Naive thymus-derived CD4-positive, alpha-beta T cell (primary cell): Measurements from ENCODE around the gene CAMTA1. TPM values are rescaled to one million over a fixed set of nuclear protein-coding genes. Genes with fewer than 3 reads are reported as not detected.

Experiments used
- ATAC-seq: fragments of 150-1000 bp; cut with Tn5 transposase; 2 replicates; pipeline ENCODE4 v1.10.0; 2021; ENCODE audit warnings: mild to moderate bottlenecking, moderate library complexity
- CTCF ChIA-PET: fragments of 350-600 bp; sonication (Branson Sonifier 250); formaldehyde crosslinking; loops from one replicate; lab custom pipeline; 2021; ENCODE audit warnings: antibody characterized with exemption; lab: Charles Lee
- POLR2A ChIA-PET: fragments of 350-600 bp; sonication (Branson Sonifier 250); formaldehyde crosslinking; loops from one replicate; lab custom pipeline; 2021; ENCODE audit warnings: antibody characterized with exemption, inconsistent platforms; lab: Charles Lee
- DNase-seq, 9 donors: peaks; one replicate each; pipeline versions ENCODE4 v3.0.0 to v3.0.0-alpha.2; 2020 to 2022; ENCODE audit warnings: mixed read lengths in 1 of 9
- H3K27ac ChIP-seq: one replicate; pipeline ENCODE4 v1.7.0; 2013; ENCODE audit warnings: mild to moderate bottlenecking, low read depth, low read length, moderate library complexity
- H3K27me3 ChIP-seq, 2 donors: one replicate each; pipeline ENCODE4 v1.7.0; 2013; ENCODE audit warnings: low read length in 2 of 2, mild to moderate bottlenecking in 2 of 2, moderate library complexity in 2 of 2; ENCODE audit not compliant: control insufficient read depth in 2 of 2, insufficient read depth in 2 of 2
- H3K36me3 ChIP-seq, 3 experiments: 1 replicate in 2 of 3; 2 replicates in 1 of 3; pipeline ENCODE4 v1.7.0; 2013; ENCODE audit warnings: low read length in 3 of 3, mild to moderate bottlenecking in 3 of 3, moderate library complexity in 1 of 3; ENCODE audit not compliant: insufficient read depth in 3 of 3, control insufficient read depth in 2 of 3
- H3K4me1 ChIP-seq, 2 donors: one replicate each; pipeline ENCODE4 v1.7.0; 2013; ENCODE audit warnings: low read length in 2 of 2, mild to moderate bottlenecking in 2 of 2, moderate library complexity in 1 of 2; ENCODE audit not compliant: control insufficient read depth in 2 of 2, insufficient read depth in 2 of 2
- H3K4me3 ChIP-seq: 2 replicates; pipeline ENCODE4 v1.7.0; 2013; ENCODE audit warnings: mild to moderate bottlenecking, low read length
- H3K9me3 ChIP-seq, 3 experiments: 1 replicate in 2 of 3; 2 replicates in 1 of 3; pipeline ENCODE4 v1.7.0; 2013; ENCODE audit warnings: low read length in 3 of 3; ENCODE audit not compliant: control insufficient read depth in 2 of 3
- H3K27ac Mint-ChIP-seq, 9 donors: one replicate each; pipeline ENCODE4 v1.8.0; 2020 to 2022; ENCODE audit warnings: mixed read lengths in 9 of 9, mild to moderate bottlenecking in 8 of 9, moderate library complexity in 5 of 9, inconsistent platforms in 2 of 9
- H3K27me3 Mint-ChIP-seq, 5 donors: one replicate each; pipeline ENCODE4 v1.8.0; 2021 to 2022; ENCODE audit warnings: mixed read lengths in 5 of 5, mild to moderate bottlenecking in 1 of 5
- H3K36me3 Mint-ChIP-seq, 5 donors: one replicate each; pipeline ENCODE4 v1.8.0; 2020 to 2022; ENCODE audit warnings: mixed read lengths in 5 of 5, mild to moderate bottlenecking in 3 of 5, inconsistent platforms in 1 of 5
- H3K4me1 Mint-ChIP-seq, 7 donors: one replicate each; pipeline ENCODE4 v1.8.0; 2020 to 2022; ENCODE audit warnings: mixed read lengths in 7 of 7, mild to moderate bottlenecking in 3 of 7, inconsistent platforms in 1 of 7
- H3K4me3 Mint-ChIP-seq, 10 donors: one replicate each; pipeline ENCODE4 v1.8.0; 2020 to 2022; ENCODE audit warnings: mild to moderate bottlenecking in 10 of 10, mixed read lengths in 10 of 10, moderate library complexity in 6 of 10, inconsistent platforms in 2 of 10
- H3K9me3 Mint-ChIP-seq, 11 donors: one replicate each; pipeline ENCODE4 v1.8.0; 2020 to 2022; ENCODE audit warnings: mixed read lengths in 11 of 11, mild to moderate bottlenecking in 4 of 11, inconsistent platforms in 1 of 11, moderate library complexity in 1 of 11
- intact Hi-C, 2 donors: fragments of 100-400 bp; cut with micrococcal nuclease; formaldehyde crosslinking; loops; one replicate each; pipeline ENCODE4 v1.15.1; 2023
- polyA plus RNA-seq, 2 donors: library from polyadenylated mRNA; unstranded; fragments of 300-500 nt; fragmentation: Illumina TruSeq; gene quantifications; one replicate each; pipeline ENCODE4 v1.2.3, GENCODE V29; 2021
- total RNA-seq, 6 experiments: library from RNA in 5 of 6; stranded (reverse) in 5 of 6; gene quantifications; 1 replicate in 5 of 6; 2 replicates in 1 of 6; pipeline ENCODE4 v1.2.3 and lab custom pipeline; 2021 to 2026

CAMTA1 gene
- total and polyA plus RNA-seq, 7 experiments from 2014 or later: 38.1 to 68.6 (median 42.6) TPM

GRCh38 chr1:6801966-6802365 lies 16.7 kb downstream of the CAMTA1 start:
- no peaks in the 10 kb centered on the region for H3K27me3 ChIP-seq
- H3K27ac Mint-ChIP-seq: peak overlapping the region in 1 of 9 donors; percentile 15
- H3K9me3 Mint-ChIP-seq: peaks cover 0 to 5% (median 0%) of the 10 kb centered on the region in 11 donors
- H3K4me1 Mint-ChIP-seq: peaks cover 20 to 41% (median 37%) of the 10 kb centered on the region in 7 donors
- H3K27me3 Mint-ChIP-seq: no peaks in the 10 kb centered on the region
- ChIA-PET CTCF (no interaction called here), POLR2A (no interaction called here)
- intact Hi-C loops: no loop called here
- peak; percentile 10 for ATAC-seq
- H3K4me1 ChIP-seq: peaks cover 8 to 18% of the 10 kb centered on the region in 2 donors
- no peaks in the 10 kb centered on the region for H3K36me3 ChIP-seq
- H3K9me3 ChIP-seq: no peaks in the 10 kb centered on the region
- H3K27ac ChIP-seq: no peak overlapping the region
- H3K4me3 Mint-ChIP-seq: no peak overlapping the region
- no peak for DNase-seq
- no peak overlapping the region for H3K4me3 ChIP-seq
- H3K36me3 Mint-ChIP-seq: peaks cover 0 to 7% (median 0%) of the 10 kb centered on the region in 5 donors

- intact Hi-C loops: no loop called here
- no peaks in the 10 kb centered on the region for H3K36me3 ChIP-seq
- peaks cover 8 to 19% of the 10 kb centered on the region in 2 donors for H3K4me1 ChIP-seq
- Mint-ChIP-seq H3K27me3 (no peaks in the 10 kb centered on the region), H3K4me1 (peaks cover 20 to 41% (median 36%) of the 10 kb centered on the region in 7 donors), H3K9me3 (peaks cover 0 to 4% (median 0%) of the 10 kb centered on the region in 11 donors), H3K4me3 (peak overlapping the region in 1 of 10 donors; percentile 9), H3K27ac (no peak overlapping the region), H3K36me3 (peaks cover 0 to 7% (median 0%) of the 10 kb centered on the region in 5 donors)
- ATAC-seq (no peak), DNase-seq (no peak)
- POLR2A ChIA-PET: no interaction called here
- no peaks in the 10 kb centered on the region for H3K9me3 ChIP-seq
- H3K4me3 ChIP-seq: no peak overlapping the region
- no peak overlapping the region for H3K27ac ChIP-seq
- CTCF ChIA-PET: no interaction called here
- H3K27me3 ChIP-seq: no peaks in the 10 kb centered on the region
These were observed 17.2 kb downstream of the CAMTA1 start for GRCh38 chr1:6802454-6802853.

GRCh38 chr1:6802893-6803292 lies 17.6 kb downstream of the CAMTA1 start:
- Histone ChIP-seq H3K9me3 (no peaks in the 10 kb centered on the region), H3K27me3 (no peaks in the 10 kb centered on the region), H3K36me3 (no peaks in the 10 kb centered on the region), H3K4me3 (no peak overlapping the region), H3K27ac (no peak overlapping the region), H3K4me1 (peaks cover 8 to 19% of the 10 kb centered on the region in 2 donors)
- Mint-ChIP-seq H3K4me3 (peak overlapping the region in 2 of 10 donors; percentile 1 to 9), H3K36me3 (peaks cover 0 to 7% (median 0%) of the 10 kb centered on the region in 5 donors), H3K9me3 (peaks cover 0 to 2% (median 0%) of the 10 kb centered on the region in 11 donors), H3K4me1 (peaks cover 20 to 41% (median 36%) of the 10 kb centered on the region in 7 donors), H3K27ac (peak overlapping the region in 1 of 9 donors; percentile 33), H3K27me3 (no peaks in the 10 kb centered on the region)
- DNase-seq (no peak), ATAC-seq (no peak)
- ChIA-PET CTCF (no interaction called here), POLR2A (no interaction called here)
- intact Hi-C loops: no loop called here

GRCh38 chr1:6803357-6803756 lies 18.1 kb downstream of the CAMTA1 start:
- Mint-ChIP-seq H3K27ac (no peak overlapping the region), H3K36me3 (peaks cover 0 to 7% (median 0%) of the 10 kb centered on the region in 5 donors), H3K4me1 (peaks cover 20 to 41% (median 36%) of the 10 kb centered on the region in 7 donors), H3K27me3 (no peaks in the 10 kb centered on the region), H3K4me3 (peak overlapping the region in 2 of 10 donors; percentile 1 to 9), H3K9me3 (peaks cover 0 to 2% (median 0%) of the 10 kb centered on the region in 11 donors)
- intact Hi-C loops: no loop called here
- DNase-seq: no peak
- peaks cover 8 to 19% of the 10 kb centered on the region in 2 donors for H3K4me1 ChIP-seq
- CTCF ChIA-PET: interaction anchor here (0.6 kb wide), 1 partner anchor 873 kb away, joined by 4 read pairs; no protein-coding TSS in a partner anchor
- H3K27me3 ChIP-seq: no peaks in the 10 kb centered on the region
- H3K27ac ChIP-seq: no peak overlapping the region
- no peaks in the 10 kb centered on the region for H3K9me3 ChIP-seq
- no peak overlapping the region for H3K4me3 ChIP-seq
- no peak for ATAC-seq
- POLR2A ChIA-PET: no interaction called here
- H3K36me3 ChIP-seq: no peaks in the 10 kb centered on the region

- Mint-ChIP-seq H3K27me3 (no peaks in the 10 kb centered on the region), H3K9me3 (peaks cover 0 to 2% (median 0%) of the 10 kb centered on the region in 11 donors), H3K4me3 (peak overlapping the region in 3 of 10 donors; percentile 4 to 72 (median 55)), H3K4me1 (peaks cover 18 to 35% (median 31%) of the 10 kb centered on the region in 7 donors), H3K27ac (no peak overlapping the region), H3K36me3 (peaks cover 0 to 4% (median 0%) of the 10 kb centered on the region in 5 donors)
- Histone ChIP-seq H3K27ac (no peak overlapping the region), H3K27me3 (no peaks in the 10 kb centered on the region), H3K4me1 (peaks cover 8 to 19% of the 10 kb centered on the region in 2 donors), H3K4me3 (no peak overlapping the region), H3K36me3 (peaks cover 0 to 2% (median 0%) of the 10 kb centered on the region in 3 experiments), H3K9me3 (no peaks in the 10 kb centered on the region)
- ChIA-PET POLR2A (no interaction called here), CTCF (no interaction called here)
- ATAC-seq: no peak
- intact Hi-C loops: no loop called here
- no peak for DNase-seq
These were observed 19.8 kb downstream of the CAMTA1 start for GRCh38 chr1:6805004-6805416.

- H3K27ac ChIP-seq: no peak overlapping the region
- POLR2A ChIA-PET: interaction anchor here (1.0 kb wide), 1 partner anchor 36 kb away, joined by 6 read pairs; no protein-coding TSS in a partner anchor
- no peaks in the 10 kb centered on the region for H3K27me3 ChIP-seq
- intact Hi-C loops: no loop called here
- CTCF ChIA-PET: interaction anchor here (0.7 kb wide), 1 partner anchor 161 kb away, joined by 3 read pairs; no protein-coding TSS in a partner anchor
- H3K36me3 ChIP-seq: peaks cover 0 to 2% (median 0%) of the 10 kb centered on the region in 3 experiments
- Mint-ChIP-seq H3K27me3 (no peaks in the 10 kb centered on the region), H3K27ac (no peak overlapping the region), H3K4me1 (peaks cover 18 to 33% (median 27%) of the 10 kb centered on the region in 7 donors), H3K4me3 (no peak overlapping the region), H3K36me3 (peaks cover 0 to 6% (median 0%) of the 10 kb centered on the region in 5 donors), H3K9me3 (peaks cover 0 to 2% (median 0%) of the 10 kb centered on the region in 11 donors)
- peaks cover 8 to 19% of the 10 kb centered on the region in 2 donors for H3K4me1 ChIP-seq
- ATAC-seq (no peak), DNase-seq (no peak)
- no peaks in the 10 kb centered on the region for H3K9me3 ChIP-seq
- no peak overlapping the region for H3K4me3 ChIP-seq
These were observed 22.5 kb downstream of the CAMTA1 start for GRCh38 chr1:6807782-6808181.

- H3K9me3 Mint-ChIP-seq: peaks cover 0 to 2% (median 0%) of the 10 kb centered on the region in 11 donors
- H3K27me3 Mint-ChIP-seq: no peaks in the 10 kb centered on the region
- H3K36me3 Mint-ChIP-seq: peaks cover 0 to 6% (median 0%) of the 10 kb centered on the region in 5 donors
- no peak overlapping the region for H3K27ac Mint-ChIP-seq
- Histone ChIP-seq H3K36me3 (peaks cover 0 to 2% (median 0%) of the 10 kb centered on the region in 3 experiments), H3K4me1 (peaks cover 8 to 19% of the 10 kb centered on the region in 2 donors), H3K27me3 (no peaks in the 10 kb centered on the region), H3K27ac (no peak overlapping the region), H3K4me3 (no peak overlapping the region), H3K9me3 (no peaks in the 10 kb centered on the region)
- ChIA-PET POLR2A (no interaction called here), CTCF (no interaction called here)
- no peak overlapping the region for H3K4me3 Mint-ChIP-seq
- peaks cover 18 to 34% (median 32%) of the 10 kb centered on the region in 7 donors for H3K4me1 Mint-ChIP-seq
- no peak for DNase-seq
- no peak for ATAC-seq
- intact Hi-C loops: no loop called here
These were observed 24.2 kb downstream of the CAMTA1 start for GRCh38 chr1:6809461-6809860.
